Endodermal cell (in vitro differentiated cells): ENCODE results near the gene UCHL5. TPM values are rescaled to one million over a fixed set of nuclear protein-coding genes. Genes with fewer than 3 reads are reported as not detected.

ENCODE experiments used
- DNase-seq: peaks from one replicate; pipeline ENCODE4 v3.0.0-alpha.2; 2017
- H3K27ac ChIP-seq: 2 replicates; pipeline ENCODE4 v1.5.1; 2013; ENCODE audit warnings: mild to moderate bottlenecking, low read depth, low read length, moderate library complexity
- H3K27me3 ChIP-seq: 2 replicates; pipeline ENCODE4 v1.6.1; 2013; ENCODE audit warnings: mild to moderate bottlenecking, low read length, moderate library complexity; ENCODE audit not compliant: insufficient read depth, control insufficient read depth, poor library complexity, severe bottlenecking
- H3K36me3 ChIP-seq: 2 replicates; pipeline ENCODE4 v1.7.0; 2013; ENCODE audit warnings: mild to moderate bottlenecking, low read length, moderate library complexity; ENCODE audit not compliant: control insufficient read depth, insufficient read depth
- H3K4me1 ChIP-seq: one replicate; pipeline ENCODE4 v1.7.0; 2013; ENCODE audit warnings: low read length; ENCODE audit not compliant: control insufficient read depth, insufficient read depth
- H3K4me3 ChIP-seq: 2 replicates; pipeline ENCODE4 v1.5.1; 2013; ENCODE audit warnings: mild to moderate bottlenecking, low read length, moderate library complexity
- H3K9ac ChIP-seq: 2 replicates; pipeline ENCODE4 v1.6.1; 2013; ENCODE audit warnings: mild to moderate bottlenecking, low read length, moderate library complexity; ENCODE audit not compliant: poor library complexity, severe bottlenecking; ENCODE audit errors: extremely low read depth
- H3K9me3 ChIP-seq: 2 replicates; pipeline ENCODE4 v1.6.1; 2013; ENCODE audit warnings: mild to moderate bottlenecking, low read length, moderate library complexity; ENCODE audit not compliant: control insufficient read depth
- H3K27ac Mint-ChIP-seq: 2 replicates; pipeline ENCODE4 v1.8.0; 2020; ENCODE audit warnings: mixed read lengths
- H3K27me3 Mint-ChIP-seq: 2 replicates; pipeline ENCODE4 v1.8.0; 2021; ENCODE audit warnings: mild to moderate bottlenecking, mixed read lengths; ENCODE audit not compliant: insufficient read depth
- H3K36me3 Mint-ChIP-seq: 2 replicates; pipeline ENCODE4 v1.8.0; 2020; ENCODE audit warnings: low read depth, mixed read lengths
- H3K4me1 Mint-ChIP-seq: 2 replicates; pipeline ENCODE4 v1.8.0; 2020; ENCODE audit warnings: mixed read lengths
- H3K4me3 Mint-ChIP-seq: 2 replicates; pipeline ENCODE4 v1.8.0; 2020; ENCODE audit warnings: mild to moderate bottlenecking, moderate library complexity, mixed read lengths
- H3K9me3 Mint-ChIP-seq: 2 replicates; pipeline ENCODE4 v1.8.0; 2020; ENCODE audit warnings: mild to moderate bottlenecking, mixed read lengths
- WGBS, 2 experiments: methylation state at CpG; one replicate each; pipeline versions ENCODE4 v1.1.5 to v1.1.7; 2013; ENCODE audit warnings: missing lambda C conversion rate in 2 of 2, mixed read lengths in 1 of 2; ENCODE audit not compliant: insufficient coverage in 1 of 2, insufficient read length in 1 of 2; 5-methylcytosine and 5-hydroxymethylcytosine counted together
- total RNA-seq, 2 donors: library from RNA; stranded (reverse); fragmentation: NEBNext Ultra II Directional in 1 of 2; extraction: Animal tissue kit (Norgen Biotek cat#: 25700) in 1 of 2; gene quantifications; 2 replicates in 1 of 2; 3 replicates in 1 of 2; pipeline ENCODE4 v1.2.1, GENCODE V29; 2021
- TF ChIP-seq, protein P1 (sequence below): fragments of 200-600 bp; sonication (generic); conservative IDR thresholded peaks from 2 replicates; pipeline ENCODE4 v1.5.0; 2021; ENCODE audit warnings: antibody characterized with exemption, mild to moderate bottlenecking

UCHL5 gene
- total RNA-seq, 2 donors from 2014 or later: 33.0 to 40.6 TPM

DNA sequence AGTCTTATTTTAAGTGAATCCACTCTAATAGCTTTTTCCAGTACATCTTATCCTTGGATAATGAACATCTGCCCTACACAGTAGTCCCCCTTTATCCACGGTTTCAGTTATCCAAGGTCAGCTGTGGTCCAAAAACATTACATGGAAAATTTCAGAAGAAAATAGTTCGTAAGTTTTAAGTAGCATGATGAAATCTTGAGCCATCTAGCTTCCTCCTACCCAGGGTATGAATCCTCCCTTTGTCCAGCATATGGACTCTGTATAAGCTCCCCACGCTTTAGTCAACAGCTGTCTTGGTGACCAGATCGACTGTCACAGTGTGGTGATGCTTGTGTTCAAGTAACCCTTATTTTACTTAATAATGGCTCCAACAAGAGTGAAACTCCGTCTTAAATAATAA lies 43.5 kb upstream of the UCHL5 start:
- Histone ChIP-seq H3K36me3 (peaks cover 10% of the 10 kb centered on the region), H3K4me1 (no peaks in the 10 kb centered on the region), H3K27me3 (no peaks in the 10 kb centered on the region), H3K27ac (no peak overlapping the region), H3K4me3 (no peak overlapping the region), H3K9me3 (no peaks in the 10 kb centered on the region), H3K9ac (no peak overlapping the region)
- WGBS, 2 experiments: 86 to 94% methylated on average over 3 to 5 of the region's 5 CpGs
- Mint-ChIP-seq H3K4me3 (no peak overlapping the region), H3K4me1 (peaks cover 14% of the 10 kb centered on the region), H3K27me3 (peaks cover 13% of the 10 kb centered on the region), H3K36me3 (peaks cover 5% of the 10 kb centered on the region), H3K27ac (no peak overlapping the region), H3K9me3 (no peaks in the 10 kb centered on the region)
- TF ChIP-seq, protein P1, sequence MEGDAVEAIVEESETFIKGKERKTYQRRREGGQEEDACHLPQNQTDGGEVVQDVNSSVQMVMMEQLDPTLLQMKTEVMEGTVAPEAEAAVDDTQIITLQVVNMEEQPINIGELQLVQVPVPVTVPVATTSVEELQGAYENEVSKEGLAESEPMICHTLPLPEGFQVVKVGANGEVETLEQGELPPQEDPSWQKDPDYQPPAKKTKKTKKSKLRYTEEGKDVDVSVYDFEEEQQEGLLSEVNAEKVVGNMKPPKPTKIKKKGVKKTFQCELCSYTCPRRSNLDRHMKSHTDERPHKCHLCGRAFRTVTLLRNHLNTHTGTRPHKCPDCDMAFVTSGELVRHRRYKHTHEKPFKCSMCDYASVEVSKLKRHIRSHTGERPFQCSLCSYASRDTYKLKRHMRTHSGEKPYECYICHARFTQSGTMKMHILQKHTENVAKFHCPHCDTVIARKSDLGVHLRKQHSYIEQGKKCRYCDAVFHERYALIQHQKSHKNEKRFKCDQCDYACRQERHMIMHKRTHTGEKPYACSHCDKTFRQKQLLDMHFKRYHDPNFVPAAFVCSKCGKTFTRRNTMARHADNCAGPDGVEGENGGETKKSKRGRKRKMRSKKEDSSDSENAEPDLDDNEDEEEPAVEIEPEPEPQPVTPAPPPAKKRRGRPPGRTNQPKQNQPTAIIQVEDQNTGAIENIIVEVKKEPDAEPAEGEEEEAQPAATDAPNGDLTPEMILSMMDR: no peak
- no peak for DNase-seq

DNA sequence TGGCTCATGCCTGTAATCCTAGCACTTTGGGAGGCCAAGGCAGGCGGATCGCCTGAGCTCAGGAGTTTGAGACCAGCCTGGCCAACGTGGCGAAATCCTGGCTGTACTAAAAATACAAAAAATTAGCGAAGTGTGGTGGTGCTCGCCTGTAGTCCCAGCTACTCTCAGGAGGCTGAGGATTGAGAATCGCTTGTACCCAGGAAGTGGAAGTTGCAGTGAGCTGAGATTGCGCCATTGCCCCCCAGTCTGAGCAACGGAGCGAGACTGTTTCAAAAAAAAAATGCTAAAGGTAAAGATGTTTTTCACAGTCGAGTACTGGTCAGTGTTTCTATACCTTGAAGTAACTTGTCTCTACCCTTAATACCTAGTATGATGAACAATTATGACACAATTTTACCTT lies 35.0 kb upstream of the UCHL5 start:
- H3K27ac ChIP-seq: no peak overlapping the region
- Mint-ChIP-seq H3K9me3 (no peaks in the 10 kb centered on the region), H3K36me3 (peaks cover 13% of the 10 kb centered on the region), H3K4me3 (no peak overlapping the region), H3K27me3 (no peaks in the 10 kb centered on the region), H3K4me1 (no peaks in the 10 kb centered on the region), H3K27ac (no peak overlapping the region)
- TF ChIP-seq, protein P1: no peak
- no peaks in the 10 kb centered on the region for H3K27me3 ChIP-seq
- no peak for DNase-seq
- WGBS, 2 experiments: 93% methylated on average over 8 to 11 of the region's 11 CpGs
- H3K4me3 ChIP-seq: no peak overlapping the region
- H3K4me1 ChIP-seq: no peaks in the 10 kb centered on the region
- no peaks in the 10 kb centered on the region for H3K9me3 ChIP-seq
- no peak overlapping the region for H3K9ac ChIP-seq
- peaks cover 39% of the 10 kb centered on the region for H3K36me3 ChIP-seq

DNA sequence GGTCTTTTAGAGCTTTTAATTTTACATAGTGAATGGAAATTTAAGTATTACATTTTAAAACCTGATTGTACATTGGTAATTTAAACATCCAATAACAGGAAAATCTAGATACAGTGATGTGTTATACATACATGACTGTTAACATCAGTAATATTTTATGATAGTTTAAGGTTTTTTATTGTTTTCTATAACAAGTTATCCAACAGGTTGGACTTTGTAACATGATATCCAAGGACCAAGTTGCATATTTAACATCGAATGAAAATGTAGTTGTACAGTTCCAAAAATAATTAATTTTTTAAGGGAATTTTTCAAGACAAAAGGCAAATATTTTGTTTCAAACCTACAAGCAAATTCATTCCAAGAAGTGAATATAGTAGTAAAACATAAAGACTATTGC lies 31.7 kb upstream of the UCHL5 start:
- WGBS, 2 experiments: 88% methylated on average over 1 of the region's 1 CpG; no CpG with 5 or more reads in 1 of the 2 experiments
- Histone ChIP-seq H3K9me3 (no peaks in the 10 kb centered on the region), H3K27ac (no peak overlapping the region), H3K36me3 (peaks cover 25% of the 10 kb centered on the region), H3K4me1 (no peaks in the 10 kb centered on the region), H3K9ac (no peak overlapping the region), H3K4me3 (no peak overlapping the region), H3K27me3 (no peaks in the 10 kb centered on the region)
- H3K4me3 Mint-ChIP-seq: no peak overlapping the region
- no peak overlapping the region for H3K27ac Mint-ChIP-seq
- TF ChIP-seq, protein P1: no peak
- H3K27me3 Mint-ChIP-seq: no peaks in the 10 kb centered on the region
- no peak for DNase-seq
- peaks cover 16% of the 10 kb centered on the region for H3K36me3 Mint-ChIP-seq
- H3K9me3 Mint-ChIP-seq: no peaks in the 10 kb centered on the region
- H3K4me1 Mint-ChIP-seq: peaks cover 8% of the 10 kb centered on the region
